Neuronal stem cell (in vitro differentiated cells): ENCODE data around the gene DOCK11.
A peak's percentile ranks its signal among the peaks of the same experiment; 100 is the strongest.

ENCODE experiments used
- DNase-seq: peaks from one replicate; pipeline ENCODE4 v3.0.0-alpha.2; 2013; ENCODE audit warnings: low spot score
- H2AFZ ChIP-seq: one replicate; pipeline ENCODE4 v1.6.1; 2013; ENCODE audit warnings: mild to moderate bottlenecking, low read length, inconsistent platforms
- H2AK5ac ChIP-seq: 2 replicates; pipeline ENCODE4 v1.6.1; 2013; ENCODE audit warnings: low read depth, mild to moderate bottlenecking, inconsistent platforms, low read length, moderate library complexity, mixed read lengths
- H2BK120ac ChIP-seq: 2 replicates; pipeline ENCODE4 v1.6.1; 2013; ENCODE audit warnings: low read depth, mild to moderate bottlenecking, inconsistent platforms, low read length, moderate library complexity, mixed read lengths
- H2BK12ac ChIP-seq: one replicate; pipeline ENCODE4 v1.6.1; 2013; ENCODE audit warnings: low read length, inconsistent platforms
- H2BK15ac ChIP-seq: 2 replicates; pipeline ENCODE4 v1.6.1; 2013; ENCODE audit warnings: mild to moderate bottlenecking, low read length, inconsistent platforms, mixed read lengths
- H2BK5ac ChIP-seq: one replicate; pipeline ENCODE4 v1.6.1; 2013; ENCODE audit warnings: inconsistent platforms, mild to moderate bottlenecking, low read length, moderate library complexity
- H3K14ac ChIP-seq: one replicate; pipeline ENCODE4 v1.6.1; 2013; ENCODE audit warnings: low read length, inconsistent platforms
- H3K18ac ChIP-seq: 2 replicates; pipeline ENCODE4 v1.6.1; 2013; ENCODE audit warnings: low read length, inconsistent platforms
- H3K23ac ChIP-seq: 2 replicates; pipeline ENCODE4 v1.6.1; 2013; ENCODE audit warnings: low read depth, mild to moderate bottlenecking, mixed read lengths, low read length, inconsistent platforms; ENCODE audit not compliant: poor library complexity
- H3K27ac ChIP-seq: replicated peaks from 3 replicates; pipeline ENCODE4 v1.5.1; 2013; ENCODE audit warnings: low read length, inconsistent platforms
- H3K27me3 ChIP-seq, 3 experiments: 2 replicates each; pipeline ENCODE4 v1.6.1; 2013; ENCODE audit warnings: low read length in 3 of 3, mild to moderate bottlenecking in 2 of 3, inconsistent platforms in 1 of 3, low read depth in 1 of 3, mixed read lengths in 1 of 3, moderate library complexity in 1 of 3; ENCODE audit not compliant: control insufficient read depth in 3 of 3, insufficient read depth in 3 of 3
- H3K36me3 ChIP-seq, 2 donors: replicated peaks in 1 of 2; 2 replicates each; pipeline ENCODE4 v1.6.1; 2013; ENCODE audit warnings: low read length in 2 of 2; ENCODE audit not compliant: control insufficient read depth in 2 of 2, insufficient read depth in 2 of 2
- H3K4ac ChIP-seq: 2 replicates; pipeline ENCODE4 v1.6.1; 2013; ENCODE audit warnings: inconsistent platforms, mild to moderate bottlenecking, low read length, moderate library complexity
- H3K4me1 ChIP-seq, 2 donors: 1 replicate in 1 of 2; 2 replicates in 1 of 2; pipeline ENCODE4 v1.6.1; 2013; ENCODE audit warnings: low read length in 2 of 2, low read depth in 1 of 2; ENCODE audit not compliant: control insufficient read depth in 2 of 2, insufficient read depth in 1 of 2
- H3K4me2 ChIP-seq: one replicate; pipeline ENCODE4 v1.6.1; 2013; ENCODE audit warnings: mild to moderate bottlenecking, low read length, inconsistent platforms; ENCODE audit not compliant: insufficient read depth, poor library complexity, severe bottlenecking
- H3K4me3 ChIP-seq, 2 donors: 2 replicates each; pipeline ENCODE4 v1.5.1; 2013; ENCODE audit warnings: low read length in 2 of 2, mild to moderate bottlenecking in 2 of 2, inconsistent platforms in 1 of 2, moderate library complexity in 1 of 2
- H3K79me1 ChIP-seq: one replicate; pipeline ENCODE4 v1.6.1; 2013; ENCODE audit warnings: low read depth, mild to moderate bottlenecking, inconsistent platforms, low read length, moderate library complexity
- H3K9ac ChIP-seq: one replicate; pipeline ENCODE4 v1.6.1; 2013; ENCODE audit warnings: mild to moderate bottlenecking, low read depth, low read length, inconsistent platforms; ENCODE audit not compliant: poor library complexity
- H3K9me3 ChIP-seq, 2 donors: replicated peaks in 1 of 2; 2 replicates each; pipeline versions ENCODE3 to v1.6.1; 2013; ENCODE audit warnings: low read length in 2 of 2, mild to moderate bottlenecking in 2 of 2, inconsistent platforms in 1 of 2, low read depth in 1 of 2, mixed read lengths in 1 of 2, moderate library complexity in 1 of 2; ENCODE audit not compliant: control insufficient read depth in 2 of 2, insufficient read depth in 1 of 2
- H4K8ac ChIP-seq: one replicate; pipeline ENCODE4 v1.6.1; 2013; ENCODE audit warnings: low read depth, mild to moderate bottlenecking, inconsistent platforms, low read length, moderate library complexity
- H4K91ac ChIP-seq: one replicate; pipeline ENCODE4 v1.6.1; 2013; ENCODE audit warnings: low read length, low read depth, mild to moderate bottlenecking, inconsistent platforms; ENCODE audit not compliant: poor library complexity
- WGBS, 2 donors: extraction: QIAGEN DNeasy Blood & Tissue Kit; methylation state at CpG; one replicate each; pipeline ENCODE4 v1.1.7; 2013; ENCODE audit warnings: missing lambda C conversion rate in 2 of 2, mixed read lengths in 1 of 2; ENCODE audit not compliant: insufficient read length in 2 of 2, insufficient replicate concordance in 1 of 2; ENCODE audit errors: extremely low coverage in 2 of 2; 5-methylcytosine and 5-hydroxymethylcytosine counted together

DOCK11 gene

DNA sequence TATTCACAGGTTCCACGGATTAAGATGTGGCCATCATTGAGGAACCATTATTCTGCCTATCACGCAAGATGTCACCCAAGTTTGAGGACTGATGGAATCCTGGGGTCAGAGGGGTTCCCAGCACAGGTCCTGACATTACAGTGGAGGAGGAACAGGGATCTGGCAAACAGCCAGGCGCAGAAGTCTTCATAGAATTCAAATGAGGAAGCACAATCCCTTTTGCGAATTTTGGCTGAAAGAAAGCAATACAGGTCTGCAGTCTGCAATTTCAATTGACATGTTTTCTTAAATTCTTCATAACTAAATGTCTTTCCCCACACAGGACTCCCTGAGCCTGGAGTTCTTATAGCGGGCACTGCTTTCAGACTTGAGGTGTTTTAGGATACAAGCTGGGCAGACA, 14.5 kb downstream of the DOCK11 start:
- Histone ChIP-seq H3K18ac (no peak overlapping the region), H4K91ac (no peak overlapping the region), H3K4me2 (no peak overlapping the region), H2BK120ac (no peak overlapping the region), H3K4me1 (no peaks in the 10 kb centered on the region), H3K27ac (no peak overlapping the region), H2AK5ac (no peak overlapping the region), H3K14ac (no peak overlapping the region), H2BK5ac (no peak overlapping the region), H2BK15ac (no peak overlapping the region), H3K9me3 (peaks cover 3 to 6% of the 10 kb centered on the region in 2 donors), H2AFZ (no peak overlapping the region), H3K4me3 (no peak overlapping the region), H3K79me1 (no peaks in the 10 kb centered on the region), H3K4ac (no peak overlapping the region), H2BK12ac (no peak overlapping the region), H3K27me3 (no peaks in the 10 kb centered on the region), H4K8ac (no peak overlapping the region), H3K23ac (no peak overlapping the region), H3K36me3 (no peaks in the 10 kb centered on the region), H3K9ac (no peak overlapping the region)
- WGBS, 2 donors, result no CpG with 5 or more reads among the region's 5 CpGs
- no peak for DNase-seq

DNA sequence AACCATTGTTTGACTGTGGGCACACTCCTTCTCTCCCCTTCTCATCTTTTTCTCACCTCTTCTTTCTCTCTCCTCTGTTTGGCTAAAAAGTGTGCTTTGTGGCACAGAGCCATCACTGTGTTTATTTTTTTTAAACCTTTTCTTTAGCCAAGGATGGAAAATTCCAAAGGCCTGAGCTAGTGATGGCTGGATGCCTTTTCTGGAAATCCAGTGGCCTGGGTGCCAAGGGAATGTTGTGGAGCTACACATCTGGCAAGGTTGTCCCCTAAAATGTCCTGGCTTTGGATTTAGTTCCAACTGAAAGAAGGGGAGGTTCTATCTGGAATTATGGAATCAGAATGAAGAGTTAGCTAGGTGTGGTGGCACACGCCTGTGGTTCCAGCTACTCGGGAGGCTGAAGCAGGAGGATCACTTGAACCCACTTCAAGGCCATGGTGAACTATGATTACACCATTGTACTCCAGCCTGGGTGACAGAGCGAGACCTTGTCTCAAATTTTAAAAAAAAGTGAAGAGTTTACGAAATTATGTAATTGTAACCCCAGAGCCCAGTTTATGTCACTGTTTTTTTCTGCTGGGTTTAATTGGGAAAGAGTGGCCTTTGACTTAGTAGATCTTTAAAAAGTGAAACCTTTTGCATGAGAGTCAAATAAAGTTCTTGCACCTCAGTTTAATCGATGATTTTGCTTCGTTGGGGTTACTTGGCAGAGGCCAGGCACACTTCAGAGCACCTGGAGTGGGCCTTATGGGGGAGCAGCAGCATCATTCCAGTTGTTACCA, 17.7 kb downstream of the DOCK11 start:
- Histone ChIP-seq H3K14ac (no peak overlapping the region), H3K27ac (no peak overlapping the region), H3K79me1 (no peaks in the 10 kb centered on the region), H3K4me1 (no peaks in the 10 kb centered on the region), H3K27me3 (no peaks in the 10 kb centered on the region), H2BK15ac (no peak overlapping the region), H3K4ac (no peak overlapping the region), H2BK12ac (no peak overlapping the region), H2AFZ (no peak overlapping the region), H3K9ac (no peak overlapping the region), H3K4me3 (no peak overlapping the region), H4K8ac (no peak overlapping the region), H2AK5ac (no peak overlapping the region), H3K9me3 (peaks cover 3 to 6% of the 10 kb centered on the region in 2 donors), H3K4me2 (no peak overlapping the region), H4K91ac (no peak overlapping the region), H3K18ac (no peak overlapping the region), H3K23ac (no peak overlapping the region), H2BK120ac (no peak overlapping the region), H3K36me3 (no peaks in the 10 kb centered on the region), H2BK5ac (no peak overlapping the region)
- WGBS, 2 donors, result no CpG with 5 or more reads among the region's 6 CpGs
- no peak for DNase-seq

DNA sequence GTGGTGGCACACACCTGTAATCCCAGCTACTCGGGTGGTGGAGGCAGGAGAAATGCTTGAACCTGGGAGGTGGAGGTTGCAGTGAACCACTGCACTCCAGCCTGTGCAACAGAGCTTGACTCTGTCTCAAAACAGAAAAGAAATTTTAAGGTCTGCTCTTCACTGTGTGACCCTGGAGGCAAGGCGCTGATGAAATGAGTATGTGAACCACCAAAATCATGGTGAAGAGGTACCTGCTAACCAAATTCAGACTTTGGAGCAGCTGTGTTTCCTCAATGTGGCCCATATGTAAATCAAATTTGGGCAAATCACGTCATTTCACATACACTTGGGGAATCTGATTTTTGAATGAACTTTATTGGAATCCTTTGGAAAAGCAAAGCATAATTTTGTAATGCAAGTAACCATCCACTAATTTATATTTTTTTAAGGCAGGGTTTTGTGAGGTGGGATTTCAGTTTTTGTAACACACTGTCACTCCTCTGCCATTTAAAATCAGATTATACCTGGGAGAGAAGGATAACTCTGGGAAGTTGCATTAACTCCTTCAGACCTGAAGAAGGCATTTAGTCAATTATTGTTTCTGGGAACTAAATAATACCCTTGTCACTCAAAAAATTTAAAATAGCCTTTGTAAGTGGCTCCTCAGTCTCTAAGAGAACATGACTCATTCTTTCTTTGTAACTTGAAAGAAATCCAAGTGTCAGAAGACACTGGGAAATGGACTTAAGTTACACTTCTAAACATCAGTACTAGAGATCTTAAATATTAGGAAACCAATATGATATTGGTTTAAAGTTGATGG, 24.0 kb downstream of the DOCK11 start:
- no peak overlapping the region for H2AK5ac ChIP-seq
- no peaks in the 10 kb centered on the region for H3K4me1 ChIP-seq
- no peak overlapping the region for H4K8ac ChIP-seq
- H3K18ac ChIP-seq, result no peak overlapping the region
- no peak overlapping the region for H3K9ac ChIP-seq
- DNase-seq, result no peak
- no peak overlapping the region for H3K27ac ChIP-seq
- no peak overlapping the region for H3K4me3 ChIP-seq
- no peak overlapping the region for H2AFZ ChIP-seq
- H2BK120ac ChIP-seq, result no peak overlapping the region
- no peak overlapping the region for H3K23ac ChIP-seq
- H3K79me1 ChIP-seq, result no peaks in the 10 kb centered on the region
- no peaks in the 10 kb centered on the region for H3K36me3 ChIP-seq
- H2BK5ac ChIP-seq, result no peak overlapping the region
- no peaks in the 10 kb centered on the region for H3K27me3 ChIP-seq
- no peak overlapping the region for H3K14ac ChIP-seq
- no peak overlapping the region for H2BK12ac ChIP-seq
- H3K4ac ChIP-seq, result no peak overlapping the region
- H4K91ac ChIP-seq, result no peak overlapping the region
- peak overlapping the region; percentile 11 for H3K4me2 ChIP-seq
- peaks cover under 1 to 4% of the 10 kb centered on the region in 2 donors for H3K9me3 ChIP-seq
- WGBS, 2 donors, result no CpG with 5 or more reads among the region's 3 CpGs
- H2BK15ac ChIP-seq, result no peak overlapping the region
